Testis (tissue), 3 donors: ENCODE results near the gene CAMTA1. TPM values are rescaled to one million over a fixed set of nuclear protein-coding genes. Genes with fewer than 3 reads are reported as not detected.

Experiments
- DNase-seq: peaks from one replicate; pipeline ENCODE4 v3.0.0-alpha.2; 2019
- H3K27ac ChIP-seq, 2 donors: fragments of 200-600 bp; sonication (generic); one replicate each; pipeline ENCODE4 v1.5.1; 2019
- H3K27me3 ChIP-seq: fragments of 200-600 bp; sonication (generic); one replicate; pipeline ENCODE4 v1.5.1; 2019
- H3K36me3 ChIP-seq: fragments of 200-600 bp; sonication (generic); one replicate; pipeline ENCODE4 v1.5.1; 2017; ENCODE audit warnings: low read depth; ENCODE audit errors: missing control alignments
- H3K4me1 ChIP-seq: fragments of 200-600 bp; sonication (generic); one replicate; pipeline ENCODE4 v1.5.1; 2019
- H3K4me3 ChIP-seq, 2 donors: fragments of 200-600 bp; sonication (generic); one replicate each; pipeline ENCODE4 v1.5.1; 2017 to 2019
- H3K9me3 ChIP-seq: fragments of 200-600 bp; sonication (generic); one replicate; pipeline ENCODE4 v1.5.1; 2017
- CTCF ChIP-seq, 3 experiments: fragments of 450-650 bp in 2 of 3; fragments of 200-600 bp in 1 of 3; sonication (generic) in 1 of 3; IDR thresholded peaks; one replicate each; pipeline ENCODE4 v1.5.1; 2016 to 2019; ENCODE audit warnings: antibody characterized with exemption in 3 of 3, mild to moderate bottlenecking in 2 of 3, moderate library complexity in 1 of 3
- POLR2A ChIP-seq: fragments of 450-650 bp; IDR thresholded peaks from one replicate; pipeline ENCODE4 v1.6.1; 2017; ENCODE audit warnings: antibody characterized with exemption, mild to moderate bottlenecking, moderate library complexity
- WGBS, 2 donors: methylation state at CpG; one replicate each; pipeline ENCODE4 v1.1.5; 2018; 5-methylcytosine and 5-hydroxymethylcytosine counted together
- intact Hi-C: fragments of 100-400 bp; cut with DNase I; formaldehyde crosslinking; loops from one replicate; pipeline ENCODE4 v1.15.1; 2023; ENCODE audit warnings: low total_unique reads
- polyA plus RNA-seq: library from polyadenylated mRNA; stranded (reverse); fragments of 350-450 nt; fragmentation: Illumina TruSeq; extraction: RNeasy Lipid Tissue Mini Kit (QIAGEN cat#74804); gene quantifications from one replicate; pipeline ENCODE4 v1.2.3, GENCODE V29; 2014; ENCODE audit warnings: low read depth, low replicate concordance; ENCODE audit not compliant: insufficient read depth
- total RNA-seq, 2 donors: library from RNA; depleted of rRNA; stranded (reverse); fragments of >200 nt; gene quantifications; one replicate each; pipeline ENCODE4 v1.2.3, GENCODE V29; 2016

The CAMTA1 gene
- total and polyA plus RNA-seq, 3 donors from 2014 or later: 116 to 158 (median 119) TPM

DNA sequence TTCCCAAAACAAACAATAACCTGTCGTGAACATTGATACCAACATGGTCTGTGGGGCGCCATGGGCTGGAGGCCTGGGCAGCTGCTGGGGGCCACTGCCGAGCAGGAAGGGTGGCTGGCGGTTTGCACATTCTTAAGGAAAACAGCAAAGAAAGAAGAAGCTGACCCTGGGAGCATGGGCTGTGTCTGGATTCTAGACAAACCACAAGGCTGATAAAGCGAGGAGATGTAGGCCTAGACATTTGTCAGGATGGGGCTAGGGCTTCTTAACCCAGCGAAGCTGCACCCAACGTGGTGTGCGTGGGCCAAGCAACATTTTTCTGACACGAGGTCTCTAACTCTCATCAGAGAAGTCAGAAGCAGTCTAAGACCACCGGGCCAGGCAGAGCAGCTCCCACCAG lies 663.7 kb downstream of the CAMTA1 start:
- Histone ChIP-seq H3K9me3 (no peaks in the 10 kb centered on the region), H3K27me3 (no peaks in the 10 kb centered on the region), H3K36me3 (no peaks in the 10 kb centered on the region), H3K27ac (no peak overlapping the region), H3K4me1 (no peaks in the 10 kb centered on the region), H3K4me3 (no peak overlapping the region)
- 93 to 97% methylated on average over 10 of the region's 10 CpGs for WGBS, 2 donors
- intact Hi-C loops: no loop called here
- no peak for TF ChIP-seq CTCF (IDR thresholded peaks at IDR 0.05)
- DNase-seq: no peak

DNA sequence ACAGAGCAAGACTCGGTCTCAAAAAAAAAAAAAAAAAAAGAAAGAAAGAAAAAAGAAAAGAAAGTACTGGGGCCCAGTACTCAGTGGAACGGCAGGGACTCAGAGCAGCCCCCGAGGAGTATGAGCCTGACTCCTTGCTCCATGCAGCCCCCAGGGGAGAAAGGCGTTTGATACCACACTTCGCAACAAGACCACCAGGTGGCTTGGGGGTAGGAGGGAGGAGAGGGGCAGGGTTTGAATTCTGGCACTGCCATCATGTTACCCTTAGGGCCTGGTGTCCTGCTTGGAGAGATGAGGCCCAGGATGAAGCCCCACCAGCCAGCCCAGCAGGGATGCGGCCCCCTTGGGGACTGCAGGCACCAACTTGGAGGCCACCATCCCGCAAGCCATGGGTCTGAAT lies 664.5 kb downstream of the CAMTA1 start:
- WGBS, 2 donors: 90 to 94% methylated on average over 6 to 7 of the region's 7 CpGs
- intact Hi-C loops: no loop called here
- DNase-seq: no peak
- H3K9me3 ChIP-seq: no peaks in the 10 kb centered on the region
- TF ChIP-seq CTCF (IDR thresholded peaks at IDR 0.05): no peak
- no peak for TF ChIP-seq POLR2A
- no peaks in the 10 kb centered on the region for H3K36me3 ChIP-seq
- peaks cover 5% of the 10 kb centered on the region for H3K4me1 ChIP-seq
- H3K27ac ChIP-seq: no peak overlapping the region
- H3K4me3 ChIP-seq: no peak overlapping the region
- no peaks in the 10 kb centered on the region for H3K27me3 ChIP-seq

DNA sequence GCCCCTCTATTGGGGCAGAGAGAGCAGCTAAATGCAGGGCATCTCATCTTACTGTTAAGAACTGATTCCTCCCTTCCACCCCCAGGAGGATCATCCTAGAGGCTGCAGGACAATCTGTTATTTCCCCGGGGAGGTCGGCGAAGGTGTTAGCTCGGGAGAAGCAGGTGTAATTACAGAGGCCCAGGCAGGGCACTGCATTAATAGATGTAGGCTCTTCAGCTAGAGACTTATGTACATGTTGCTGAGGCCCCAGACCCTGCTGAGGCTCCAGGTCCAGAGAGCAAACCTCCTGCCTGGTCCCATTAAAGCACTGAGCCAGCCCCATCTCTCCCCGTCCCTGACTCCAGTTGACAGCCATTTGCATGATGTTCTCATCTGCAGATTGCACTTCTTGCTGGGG lies 665.6 kb downstream of the CAMTA1 start:
- no peaks in the 10 kb centered on the region for H3K36me3 ChIP-seq
- TF ChIP-seq CTCF (IDR thresholded peaks at IDR 0.05): no peak
- no peak for TF ChIP-seq POLR2A
- intact Hi-C loops: no loop called here
- DNase-seq: no peak
- 87 to 92% methylated on average over 5 of the region's 5 CpGs for WGBS, 2 donors
- no peaks in the 10 kb centered on the region for H3K27me3 ChIP-seq
- H3K4me1 ChIP-seq: peaks cover 9% of the 10 kb centered on the region
- H3K27ac ChIP-seq: no peak overlapping the region
- no peak overlapping the region for H3K4me3 ChIP-seq
- H3K9me3 ChIP-seq: no peaks in the 10 kb centered on the region

- Histone ChIP-seq H3K27ac (no peak overlapping the region), H3K4me3 (no peak overlapping the region), H3K9me3 (no peaks in the 10 kb centered on the region), H3K4me1 (peaks cover 9% of the 10 kb centered on the region), H3K36me3 (no peaks in the 10 kb centered on the region), H3K27me3 (no peaks in the 10 kb centered on the region)
- TF ChIP-seq CTCF (IDR thresholded peaks at IDR 0.05): no peak
- TF ChIP-seq POLR2A: no peak
- intact Hi-C loops: no loop called here
- WGBS, 2 donors: 70 to 81% methylated on average over 6 of the region's 6 CpGs
- no peak for DNase-seq
Measured at GRCh38 chr1:7453038-7453437, 667.8 kb downstream of the CAMTA1 start.

- no peak overlapping the region for H3K27ac ChIP-seq
- no peaks in the 10 kb centered on the region for H3K9me3 ChIP-seq
- H3K36me3 ChIP-seq: no peaks in the 10 kb centered on the region
- TF ChIP-seq CTCF (IDR thresholded peaks at IDR 0.05): peak in 1 of 3 experiments; percentile 10
- TF ChIP-seq POLR2A: no peak
- H3K27me3 ChIP-seq: no peaks in the 10 kb centered on the region
- intact Hi-C loops: no loop called here
- WGBS, 2 donors: 67 to 79% methylated on average over 18 to 19 of the region's 19 CpGs
- DNase-seq: peak; percentile 30
- H3K4me1 ChIP-seq: peaks cover 9% of the 10 kb centered on the region
- H3K4me3 ChIP-seq: no peak overlapping the region
Measured at GRCh38 chr1:7454052-7454815, 669.0 kb downstream of the CAMTA1 start.
